ENCODE measurements around the gene EFNA5. TPM values are rescaled to one million over a fixed set of nuclear protein-coding genes. Genes with fewer than 3 reads are reported as not detected.

Gene EFNA5
- total and polyA plus RNA-seq, 2 of the 13 experiments (the other 11 are each of a cell fraction or from before 2014, with no cell fraction given): not detected

GRCh38 chr5:107403228-107403953 lies 267.3 kb downstream of the EFNA5 start (continued):
- TF ChIP-seq DMTF1 (CRISPR knock-in tag; IDR thresholded peaks at IDR 0.05) (no peak), KDM6A (CRISPR knock-in tag; IDR thresholded peaks at IDR 0.05; ENCODE audit: low read depth) (no peak), MED8 (CRISPR knock-in tag; IDR thresholded peaks at IDR 0.05; ENCODE audit: insufficient replicate concordance) (no peak), ZNF235 (CRISPR knock-in tag; IDR thresholded peaks at IDR 0.05; ENCODE audit: borderline replicate concordance) (no peak), ZNF460 (CRISPR knock-in tag; IDR thresholded peaks at IDR 0.05; ENCODE audit: borderline replicate concordance) (no peak), ZNF432 (CRISPR knock-in tag; IDR thresholded peaks at IDR 0.05; ENCODE audit: borderline replicate concordance) (no peak)

DNA sequence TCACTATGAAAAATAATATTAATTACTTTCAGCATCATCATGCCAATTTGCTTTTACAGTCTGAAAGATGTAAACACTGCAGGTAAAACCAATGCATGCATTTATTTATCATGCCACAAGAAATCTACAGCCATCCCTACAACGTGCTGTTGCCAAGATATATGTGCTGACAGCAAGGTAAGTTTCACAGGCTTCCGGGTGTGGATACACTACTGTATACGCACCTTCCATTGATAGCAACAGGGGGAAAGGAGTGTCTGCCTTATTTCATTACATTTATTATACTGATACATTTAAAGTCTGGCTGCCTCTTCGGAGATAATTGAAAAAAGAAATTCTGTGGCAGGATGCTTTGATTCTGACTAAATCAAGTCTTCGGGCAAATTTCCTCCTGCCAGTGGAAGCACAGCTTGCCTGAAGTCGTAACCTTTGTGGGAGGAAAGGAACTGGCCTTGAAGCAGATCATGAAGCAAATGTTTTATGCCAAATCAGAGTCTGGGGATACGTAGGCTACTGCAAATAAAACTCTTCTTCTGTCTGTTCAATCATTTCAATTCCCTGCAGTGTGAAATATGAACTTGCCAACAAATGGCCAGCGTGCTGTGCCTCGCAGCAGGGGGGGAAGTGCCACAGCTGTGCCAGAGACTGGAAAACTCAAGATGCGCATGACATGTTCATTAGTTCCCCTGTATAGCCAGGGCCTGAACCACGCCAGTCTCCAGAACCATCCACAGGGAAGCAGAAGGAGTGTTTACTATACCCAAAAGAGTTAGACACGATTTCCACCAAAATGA lies 268.1 kb downstream of the EFNA5 start:
- Histone ChIP-seq H3K4me2 (ENCODE audit: low read depth, low read length) (no peak overlapping the region), H3K27ac (ENCODE audit: extremely low read length, insufficient read depth, low read length) (no peak overlapping the region), H3K4me3 (replicated peaks in 1 of 3; ENCODE audit: insufficient read depth in 1 of 3, low read depth in 2 of 3, low read length in 3 of 3) (no peak overlapping the region), H3K9ac (ENCODE audit: insufficient read depth, low read depth, low read length) (no peak overlapping the region), H3K4me1 (ENCODE audit: insufficient read depth, low read length) (no peaks in the 10 kb centered on the region), H3K79me2 (ENCODE audit: insufficient read depth, low read length) (no peaks in the 10 kb centered on the region), H4K20me1 (ENCODE audit: insufficient read depth, low read length) (no peaks in the 10 kb centered on the region), H2AFZ (ENCODE audit: low read length) (no peak overlapping the region), H3K9me3 (ENCODE audit: low read length) (no peaks in the 10 kb centered on the region), H3K36me3 (replicated peaks in 1 of 2; ENCODE audit: control insufficient read depth in 1 of 2, insufficient read depth in 2 of 2, low read length in 2 of 2) (no peaks in the 10 kb centered on the region), H3K27me3 (ENCODE audit: control insufficient read depth in 1 of 2, insufficient read depth in 2 of 2, low read length in 2 of 2) (no peaks in the 10 kb centered on the region)
- intact Hi-C loops (cut with micrococcal nuclease; ENCODE audit: unreplicated experiment): no loop called here
- ATAC-seq (no peak), DNase-seq (ENCODE audit: low spot score) (no peak), FAIRE-seq (no peak)
- TF ChIP-seq ZNF607 (CRISPR knock-in tag; IDR thresholded peaks at IDR 0.05; ENCODE audit: borderline replicate concordance) (no peak), ZNF362 (CRISPR knock-in tag; IDR thresholded peaks at IDR 0.05; ENCODE audit: borderline replicate concordance) (no peak), ZNF550 (CRISPR knock-in tag; IDR thresholded peaks at IDR 0.05; ENCODE audit: borderline replicate concordance) (no peak), RORA (CRISPR knock-in tag; IDR thresholded peaks at IDR 0.05) (no peak)
- in situ Hi-C loops (cut with HindIII; ENCODE audit: extremely low pct_ligation_motif_present, low pct_unique_long_range_greater_than_20kb): no loop called here
- CTCF ChIA-PET (ENCODE audit: low intra/inter-chr PET ratio, low total read pairs): no interaction called here
- no TSS peak for BruUV-seq (replicated peaks)
- 29% methylated on average over 12 of the region's 12 CpGs for WGBS (ENCODE audit: low lambda C conversion rate)
- POLR2A ChIA-PET: no interaction called here

All from HepG2 (cell line).